GM12892 (cell line): Measurements from ENCODE around the gene DNMT3B.

Experiments
- DNase-seq: peaks from one replicate; pipeline ENCODE4 v3.0.0; 2011; ENCODE audit not compliant: insufficient read length
- FAIRE-seq: peaks from 2 replicates; lab custom pipeline; 2011; peaks lifted over from hg19 to GRCh38; lab: Jason Lieb, UNC
- POLR2A ChIP-seq: IDR thresholded peaks from 2 replicates; pipeline ENCODE4 v1.6.1; 2011; ENCODE audit warnings: low read depth, low read length, control low read depth
- POLR2AphosphoS5 ChIP-seq: IDR thresholded peaks from 2 replicates; pipeline ENCODE4 v1.6.1; 2011; ENCODE audit warnings: low read depth, low read length, control low read depth
- TAF1 ChIP-seq: IDR thresholded peaks from 2 replicates; pipeline ENCODE4 v1.6.1; 2011; ENCODE audit warnings: low read depth, mild to moderate bottlenecking, control low read depth, low read length, borderline replicate concordance

Gene DNMT3B

DNA sequence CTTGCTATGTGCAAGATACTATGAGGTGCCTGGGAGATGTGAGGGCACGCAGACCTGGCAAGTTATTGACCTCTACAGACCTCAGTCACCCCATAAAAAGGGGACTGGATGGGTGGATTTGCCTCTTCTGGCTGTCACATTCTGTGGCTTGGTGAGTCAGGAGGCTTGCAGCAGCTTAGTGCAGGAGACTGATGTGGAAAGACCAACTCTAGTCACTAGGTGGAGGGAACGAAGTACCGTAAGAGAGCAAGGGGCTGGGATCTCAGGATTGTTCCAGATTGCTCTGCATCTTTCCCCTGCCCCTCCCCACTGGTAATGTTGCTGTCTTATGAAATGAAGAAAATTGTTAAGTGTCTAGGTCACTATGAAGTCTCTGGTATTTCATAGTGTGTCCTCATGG lies 60.9 kb downstream of the DNMT3B start:
- no peak for TF ChIP-seq POLR2A
- DNase-seq (no peak), FAIRE-seq (no peak)

DNA sequence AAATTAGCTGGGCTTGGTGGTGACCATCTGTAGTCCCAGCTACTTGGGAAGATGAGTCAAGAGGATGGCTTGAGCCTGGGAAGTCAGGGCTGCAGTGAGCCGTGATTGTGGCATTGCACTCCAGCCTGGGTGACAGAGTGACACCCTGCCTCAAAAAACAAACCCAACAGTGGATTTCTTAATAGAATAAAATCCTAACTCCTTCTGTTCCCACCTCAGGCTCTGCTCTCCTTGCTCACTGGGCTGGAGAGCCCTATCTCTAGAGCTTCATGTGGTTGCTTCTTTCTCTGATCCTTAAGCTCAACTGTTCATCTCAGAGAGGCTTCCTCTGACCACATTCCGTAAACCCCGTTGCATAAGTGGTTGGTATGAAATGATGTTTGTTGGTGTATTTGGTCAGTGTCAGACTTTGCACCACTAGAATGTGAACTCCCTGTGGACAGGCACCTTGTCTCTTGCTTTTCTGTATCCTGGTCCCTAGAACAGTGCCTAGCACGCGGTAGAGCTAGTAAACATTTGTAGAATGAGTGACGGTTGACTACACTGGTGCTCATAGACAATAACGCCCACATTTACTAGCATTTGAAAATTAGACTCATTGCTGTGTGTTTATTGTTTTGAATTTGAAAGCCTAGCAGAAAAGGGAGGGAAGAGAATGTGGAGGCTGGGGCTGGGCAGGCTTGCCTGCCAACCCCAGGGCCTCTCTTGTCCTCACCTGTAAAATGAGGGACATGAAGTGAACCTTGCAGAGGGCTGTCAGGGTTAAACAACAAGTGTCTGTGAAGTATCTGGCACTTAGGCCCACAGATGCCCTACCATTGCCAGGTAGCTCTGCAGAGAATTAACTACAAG lies 61.8 kb downstream of the DNMT3B start:
- TF ChIP-seq TAF1: no peak
- TF ChIP-seq POLR2AphosphoS5: no peak
- no peak for TF ChIP-seq POLR2A
- FAIRE-seq (no peak), DNase-seq (no peak)

DNA sequence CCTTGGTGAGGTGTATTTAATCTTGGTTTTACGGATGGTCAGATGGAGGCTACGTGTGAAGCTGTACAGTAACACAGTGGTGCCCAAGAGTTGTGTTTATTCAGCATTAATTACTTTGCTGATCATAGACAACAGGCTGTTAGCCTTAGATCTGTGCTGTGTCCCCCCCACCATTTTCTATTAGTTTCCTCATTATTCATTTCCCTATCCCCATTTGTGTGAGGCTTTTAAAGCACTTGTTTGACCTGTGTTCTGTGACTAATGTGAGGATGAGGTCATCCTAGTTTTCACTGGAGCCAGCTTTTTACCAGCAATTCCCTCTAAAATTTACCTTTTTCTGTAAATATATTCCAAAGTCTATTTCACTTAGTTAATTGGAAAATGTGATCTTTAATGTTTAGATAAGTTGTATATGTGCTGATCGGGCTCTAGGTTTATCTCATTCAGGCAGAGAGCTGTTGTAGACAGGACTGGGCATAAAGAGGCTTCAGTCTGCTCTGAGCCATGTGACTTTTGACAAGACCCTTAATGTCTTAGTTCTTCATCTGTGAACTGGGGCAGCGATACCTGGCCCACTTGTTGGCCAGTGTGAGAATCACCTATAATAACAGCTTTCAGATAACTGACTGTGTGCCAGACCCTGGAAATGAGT lies 66.0 kb downstream of the DNMT3B start:
- DNase-seq (no peak), FAIRE-seq (no peak)
- TF ChIP-seq POLR2A: no peak
- no peak for TF ChIP-seq POLR2AphosphoS5
- no peak for TF ChIP-seq TAF1

DNA sequence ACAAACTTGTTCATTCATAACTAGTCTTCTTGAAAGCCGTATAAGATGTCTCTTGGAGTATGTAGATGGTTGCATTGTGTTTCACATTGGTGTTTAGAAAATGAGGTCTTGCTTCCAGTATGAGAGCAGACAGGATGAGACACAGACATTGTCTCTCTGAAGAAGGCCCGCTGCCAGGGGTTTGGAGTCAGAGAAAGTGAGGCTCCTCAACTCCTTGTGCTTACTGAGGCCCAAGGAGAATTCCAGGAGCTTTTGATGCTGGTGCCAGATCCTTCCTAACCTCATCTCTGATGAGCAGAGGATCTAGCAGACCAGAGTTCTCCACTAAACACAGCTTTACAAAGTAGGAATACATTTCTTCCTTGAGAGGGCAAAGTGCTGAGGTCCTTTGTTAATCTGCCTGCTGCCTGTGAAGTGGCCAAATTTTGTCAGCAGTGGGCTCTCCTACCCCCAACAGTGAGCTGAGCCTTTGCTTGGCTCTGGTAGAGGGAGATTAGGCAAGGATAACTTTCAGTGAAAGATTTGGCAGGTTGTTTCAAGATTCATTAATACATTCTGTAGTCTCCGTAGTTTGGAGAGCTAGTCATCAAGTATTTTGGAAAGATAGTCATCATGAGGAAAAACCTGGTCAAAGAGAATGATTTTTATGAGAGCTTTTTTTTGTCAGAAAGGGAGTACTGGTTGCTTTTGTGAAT lies 67.3 kb downstream of the DNMT3B start:
- no peak for DNase-seq
- FAIRE-seq: no peak
- TF ChIP-seq TAF1 (no peak), POLR2AphosphoS5 (no peak), POLR2A (no peak)

DNA sequence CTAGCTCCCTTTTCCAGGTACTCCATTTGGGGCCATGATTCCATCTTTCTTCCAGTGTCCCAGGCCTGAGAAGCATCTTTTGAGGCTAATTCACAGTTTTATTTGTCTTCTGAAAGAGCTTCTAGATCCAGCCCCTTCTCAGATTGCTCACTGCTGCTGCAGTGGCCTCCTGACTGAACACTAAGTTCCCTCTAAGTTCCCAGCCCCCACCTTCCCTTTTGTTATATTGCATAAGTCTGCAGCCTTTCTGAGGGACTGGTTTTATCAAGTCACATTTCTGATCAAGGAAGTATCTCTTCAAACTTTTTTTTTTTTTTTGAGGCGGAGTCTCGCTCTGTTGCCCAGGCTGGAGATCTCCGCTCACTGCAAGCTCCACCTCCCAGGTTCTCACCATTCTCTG lies 68.3 kb downstream of the DNMT3B start:
- no peak for TF ChIP-seq TAF1
- no peak for TF ChIP-seq POLR2A
- TF ChIP-seq POLR2AphosphoS5: no peak
- DNase-seq (no peak), FAIRE-seq (no peak)

DNA sequence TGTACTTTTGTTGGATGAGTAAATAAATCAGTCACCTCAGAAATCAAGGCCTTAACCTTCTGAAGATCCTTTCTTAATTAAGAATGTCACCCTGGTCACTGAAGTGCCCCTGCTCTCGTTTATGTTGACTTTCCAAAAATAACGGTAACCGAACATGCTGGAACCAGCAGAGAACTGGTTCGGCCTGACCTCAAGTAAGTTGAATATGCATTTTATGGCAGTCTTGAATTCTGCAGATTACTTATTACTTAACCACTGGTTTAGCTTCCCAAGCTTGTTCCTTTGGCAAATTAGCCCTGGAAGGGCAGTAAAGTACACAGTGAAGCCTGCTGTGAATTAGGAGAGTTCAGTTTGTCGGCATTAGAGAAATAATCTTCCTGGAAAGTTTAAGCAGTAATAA lies 69.8 kb downstream of the DNMT3B start:
- FAIRE-seq (no peak), DNase-seq (no peak)
- TF ChIP-seq TAF1 (no peak), POLR2AphosphoS5 (no peak), POLR2A (no peak)

DNA sequence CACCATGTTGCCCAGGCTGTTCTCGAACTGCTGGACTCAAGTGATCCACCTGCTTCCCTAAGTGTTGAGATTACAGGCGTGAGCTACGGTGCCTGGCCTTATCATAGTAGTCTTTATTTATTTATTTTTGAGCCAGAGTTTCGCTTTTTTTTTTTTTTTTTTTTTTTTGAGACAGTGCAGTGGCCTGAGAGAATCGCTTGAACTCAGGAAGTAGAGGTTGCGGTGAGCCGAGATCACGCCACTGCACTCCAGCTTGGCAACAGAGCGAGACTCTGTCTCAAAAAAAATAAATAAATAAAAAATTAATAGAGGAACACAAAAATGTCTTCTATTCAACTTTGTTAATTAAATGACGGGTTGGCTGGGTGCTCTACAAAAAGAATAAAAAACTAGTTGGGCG lies 70.5 kb downstream of the DNMT3B start:
- FAIRE-seq (no peak), DNase-seq (no peak)
- no peak for TF ChIP-seq POLR2A
- TF ChIP-seq TAF1: no peak
- no peak for TF ChIP-seq POLR2AphosphoS5

DNA sequence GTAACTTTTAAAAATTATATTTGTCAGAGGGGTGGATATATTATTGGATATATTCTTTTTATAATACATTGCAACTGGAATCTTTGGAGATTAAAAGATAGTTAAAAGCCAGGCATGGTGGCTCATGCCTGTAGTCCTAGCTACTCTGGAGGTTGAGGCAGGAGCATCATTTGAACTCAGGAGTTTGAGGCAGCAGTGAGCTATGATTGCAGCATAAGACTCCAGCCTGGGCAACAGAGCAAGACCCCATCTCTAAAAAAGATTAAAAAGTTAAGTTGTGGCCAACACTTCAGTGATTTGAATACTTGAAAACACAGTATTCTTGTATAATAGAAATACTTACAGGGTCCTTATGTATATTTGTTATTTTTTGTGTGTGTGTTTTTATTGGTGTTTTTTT lies 72.8 kb downstream of the DNMT3B start:
- TF ChIP-seq TAF1 (no peak), POLR2A (no peak), POLR2AphosphoS5 (no peak)
- FAIRE-seq: no peak
- DNase-seq: no peak

DNA sequence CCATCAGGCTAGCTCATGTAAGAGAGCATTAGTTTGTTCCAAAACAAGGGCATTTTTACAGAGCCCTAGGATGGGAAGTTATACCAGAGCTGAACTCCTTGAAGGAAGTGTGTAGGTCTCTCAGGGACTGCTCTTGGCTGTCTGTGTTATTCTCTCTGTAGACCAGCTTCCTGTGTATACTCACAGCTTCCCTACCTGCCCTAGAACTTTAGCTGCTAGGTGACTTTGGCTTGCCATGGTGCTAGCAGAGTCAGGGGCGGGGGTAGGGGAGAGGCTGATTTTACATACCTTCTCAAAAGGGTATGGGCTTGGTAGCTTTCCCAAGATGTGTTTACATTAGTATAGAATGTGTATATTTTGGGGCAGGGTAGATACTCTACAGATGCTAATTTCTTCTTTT lies 75.0 kb downstream of the DNMT3B start:
- FAIRE-seq: no peak
- TF ChIP-seq TAF1 (no peak), POLR2AphosphoS5 (no peak), POLR2A (no peak)
- no peak for DNase-seq

DNA sequence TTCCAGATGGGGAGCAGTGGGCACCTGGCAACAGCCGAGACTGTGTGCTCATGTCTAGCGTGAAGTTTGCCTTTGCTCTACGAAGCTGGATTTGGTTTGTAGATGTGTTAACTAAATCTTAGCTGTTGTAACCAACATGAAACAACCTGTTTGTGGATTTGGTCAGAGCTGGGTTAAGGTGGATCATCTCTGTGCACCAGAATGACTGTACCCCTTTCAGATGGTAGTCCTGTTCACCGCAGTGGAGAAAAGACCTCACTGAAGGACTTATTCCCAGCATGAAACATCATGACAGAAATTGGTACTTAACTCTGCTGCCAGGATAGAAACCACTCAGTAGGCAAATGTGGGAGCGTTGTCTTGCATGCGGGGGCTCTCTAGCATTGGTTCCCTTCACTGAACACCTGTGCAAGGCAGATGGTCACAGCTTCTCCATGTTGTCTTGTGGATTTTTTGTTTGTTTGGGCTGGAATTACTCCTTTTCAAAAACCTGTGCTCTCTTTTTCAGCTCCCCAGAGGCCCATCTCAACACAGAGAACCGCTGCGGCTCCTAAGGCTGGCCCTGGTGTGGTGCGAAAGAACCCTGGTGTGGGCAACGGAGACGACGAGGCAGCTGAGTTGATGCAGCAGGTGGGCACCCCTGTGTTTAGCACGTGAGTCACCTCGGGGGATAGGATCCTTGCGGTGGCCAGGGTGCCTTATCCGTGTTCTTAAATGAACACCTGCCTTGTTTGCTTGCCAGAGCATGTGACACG lies 77.2 kb downstream of the DNMT3B start:
- TF ChIP-seq POLR2A: no peak
- TF ChIP-seq TAF1: no peak
- no peak for TF ChIP-seq POLR2AphosphoS5
- FAIRE-seq: no peak
- no peak for DNase-seq

DNA sequence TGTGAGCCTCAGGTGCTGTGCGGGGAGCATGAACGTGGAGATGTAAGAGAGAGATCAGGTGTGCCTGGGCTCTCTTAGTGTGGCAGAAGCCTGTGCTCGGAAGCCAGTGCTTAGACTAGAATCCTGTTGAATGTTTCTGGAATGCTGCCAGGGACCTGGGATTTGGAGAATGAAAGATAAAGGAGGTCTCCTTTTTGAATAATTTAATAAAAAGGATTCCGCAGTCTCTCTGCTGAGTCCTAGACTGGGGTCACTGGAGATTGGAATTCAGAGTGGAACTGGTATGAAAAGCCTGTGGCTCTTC lies 77.7 kb downstream of the DNMT3B start:
- no peak for FAIRE-seq

More for the DNA sequence above, 77.7 kb downstream of the DNMT3B start:
- DNase-seq: no peak
- TF ChIP-seq POLR2A: no peak
- no peak for TF ChIP-seq TAF1
